ENCODE measurements around the gene MX1.

The MX1 gene

DNA sequence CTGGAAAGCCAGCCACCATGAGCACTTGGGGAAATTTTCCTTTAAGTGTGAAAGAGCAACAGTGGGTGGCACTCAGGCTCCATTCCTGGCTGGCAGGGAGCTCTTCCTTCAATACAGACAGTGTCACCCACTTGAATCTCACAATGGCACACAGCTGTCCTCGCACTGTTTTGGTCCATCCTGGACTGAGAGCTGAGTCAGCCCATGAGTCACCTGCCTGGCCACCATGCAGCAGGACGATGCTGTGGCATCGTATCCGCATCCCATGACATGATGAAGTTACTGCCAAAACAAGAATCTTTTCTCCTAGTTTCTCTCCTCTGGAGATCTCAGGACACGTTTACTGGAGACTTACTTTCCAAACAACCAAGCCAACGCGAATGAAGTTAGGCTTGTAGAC, 75.9 kb downstream of the MX1 start:
- no peak for DNase-seq (ENCODE audit: low spot score)
- TF ChIP-seq, protein P1, sequence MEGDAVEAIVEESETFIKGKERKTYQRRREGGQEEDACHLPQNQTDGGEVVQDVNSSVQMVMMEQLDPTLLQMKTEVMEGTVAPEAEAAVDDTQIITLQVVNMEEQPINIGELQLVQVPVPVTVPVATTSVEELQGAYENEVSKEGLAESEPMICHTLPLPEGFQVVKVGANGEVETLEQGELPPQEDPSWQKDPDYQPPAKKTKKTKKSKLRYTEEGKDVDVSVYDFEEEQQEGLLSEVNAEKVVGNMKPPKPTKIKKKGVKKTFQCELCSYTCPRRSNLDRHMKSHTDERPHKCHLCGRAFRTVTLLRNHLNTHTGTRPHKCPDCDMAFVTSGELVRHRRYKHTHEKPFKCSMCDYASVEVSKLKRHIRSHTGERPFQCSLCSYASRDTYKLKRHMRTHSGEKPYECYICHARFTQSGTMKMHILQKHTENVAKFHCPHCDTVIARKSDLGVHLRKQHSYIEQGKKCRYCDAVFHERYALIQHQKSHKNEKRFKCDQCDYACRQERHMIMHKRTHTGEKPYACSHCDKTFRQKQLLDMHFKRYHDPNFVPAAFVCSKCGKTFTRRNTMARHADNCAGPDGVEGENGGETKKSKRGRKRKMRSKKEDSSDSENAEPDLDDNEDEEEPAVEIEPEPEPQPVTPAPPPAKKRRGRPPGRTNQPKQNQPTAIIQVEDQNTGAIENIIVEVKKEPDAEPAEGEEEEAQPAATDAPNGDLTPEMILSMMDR (IDR thresholded peaks at IDR 0.05): no peak
- H3K4me3 ChIP-seq: no peak overlapping the region
- H3K27ac ChIP-seq: no peak overlapping the region

DNA sequence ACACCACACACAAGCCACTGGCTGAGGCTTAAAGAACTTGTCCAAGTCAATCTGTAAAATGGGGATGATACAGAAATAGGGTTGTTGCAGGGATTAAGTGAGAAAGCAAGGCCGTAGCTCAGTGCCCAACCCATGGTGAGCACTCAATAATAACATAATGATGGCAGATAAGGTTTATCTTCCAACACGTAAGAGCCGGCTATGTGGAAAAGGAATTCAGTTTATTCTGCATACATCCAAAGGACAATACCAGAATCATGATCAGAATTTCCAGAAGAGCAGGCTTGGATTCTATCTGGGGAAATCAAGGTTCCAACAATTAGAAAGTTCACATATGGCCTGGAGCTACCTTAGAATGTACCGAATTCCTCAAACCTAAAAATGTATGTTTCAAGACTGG, 77.3 kb downstream of the MX1 start:
- Histone ChIP-seq H3K27ac (no peak overlapping the region), H3K4me3 (no peak overlapping the region)
- TF ChIP-seq, protein P1 (IDR thresholded peaks at IDR 0.05): no peak
- DNase-seq (ENCODE audit: low spot score): no peak

DNA sequence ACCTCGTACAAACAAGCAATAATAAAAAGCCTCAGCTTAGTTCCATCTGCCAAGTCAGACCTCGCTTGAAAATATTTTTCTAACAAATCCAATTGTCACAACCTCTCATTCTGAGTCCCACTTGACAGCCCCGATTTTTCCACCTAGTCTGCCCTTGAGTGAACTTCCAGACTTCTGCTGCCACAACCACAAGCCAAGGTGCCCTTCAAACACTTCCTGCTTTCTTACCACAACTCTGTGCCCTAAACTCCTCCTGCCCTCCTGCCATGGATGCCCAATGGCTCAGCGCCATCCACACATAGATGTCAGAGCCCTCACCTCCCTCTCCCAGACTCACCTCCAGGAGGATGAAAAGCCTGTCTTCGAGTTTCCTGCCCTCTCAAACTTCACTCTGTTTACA, 78.0 kb downstream of the MX1 start:
- Histone ChIP-seq H3K4me3 (no peak overlapping the region), H3K27ac (no peak overlapping the region)
- TF ChIP-seq, protein P1 (IDR thresholded peaks at IDR 0.05): no peak
- DNase-seq (ENCODE audit: low spot score): no peak

DNA sequence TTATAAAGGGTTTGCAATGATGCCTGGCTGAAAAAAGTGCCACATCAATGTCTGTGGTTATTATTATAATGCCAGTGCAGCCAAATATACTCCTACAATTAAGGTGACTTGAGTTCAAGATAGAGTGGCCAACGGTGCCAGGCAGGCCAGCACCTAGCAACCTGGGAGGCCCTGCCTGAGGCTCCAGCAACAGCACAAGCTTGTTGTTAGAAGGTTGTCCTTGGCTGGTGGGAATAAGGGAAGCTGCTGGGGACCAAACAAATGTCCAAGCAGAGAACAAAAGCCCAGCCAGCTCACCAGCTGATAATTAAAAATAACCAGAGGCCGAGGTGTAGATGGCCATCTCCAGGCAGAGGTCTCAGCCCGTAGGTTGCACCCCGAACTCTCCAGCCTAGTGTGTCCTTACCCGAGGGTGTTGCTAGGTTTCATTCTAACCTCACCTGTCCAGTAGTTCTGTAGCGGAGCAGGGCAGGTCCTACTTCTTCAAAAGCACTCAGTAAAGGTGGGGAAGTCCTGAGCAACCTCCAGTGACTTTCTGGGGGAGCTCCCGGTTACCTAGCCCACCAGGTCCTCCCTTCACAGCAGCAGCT, 80.1 kb downstream of the MX1 start:
- Histone ChIP-seq H3K4me3 (no peak overlapping the region), H3K27ac (no peak overlapping the region)
- TF ChIP-seq, protein P1 (IDR thresholded peaks at IDR 0.05): no peak
- no peak for DNase-seq (ENCODE audit: low spot score)

DNA sequence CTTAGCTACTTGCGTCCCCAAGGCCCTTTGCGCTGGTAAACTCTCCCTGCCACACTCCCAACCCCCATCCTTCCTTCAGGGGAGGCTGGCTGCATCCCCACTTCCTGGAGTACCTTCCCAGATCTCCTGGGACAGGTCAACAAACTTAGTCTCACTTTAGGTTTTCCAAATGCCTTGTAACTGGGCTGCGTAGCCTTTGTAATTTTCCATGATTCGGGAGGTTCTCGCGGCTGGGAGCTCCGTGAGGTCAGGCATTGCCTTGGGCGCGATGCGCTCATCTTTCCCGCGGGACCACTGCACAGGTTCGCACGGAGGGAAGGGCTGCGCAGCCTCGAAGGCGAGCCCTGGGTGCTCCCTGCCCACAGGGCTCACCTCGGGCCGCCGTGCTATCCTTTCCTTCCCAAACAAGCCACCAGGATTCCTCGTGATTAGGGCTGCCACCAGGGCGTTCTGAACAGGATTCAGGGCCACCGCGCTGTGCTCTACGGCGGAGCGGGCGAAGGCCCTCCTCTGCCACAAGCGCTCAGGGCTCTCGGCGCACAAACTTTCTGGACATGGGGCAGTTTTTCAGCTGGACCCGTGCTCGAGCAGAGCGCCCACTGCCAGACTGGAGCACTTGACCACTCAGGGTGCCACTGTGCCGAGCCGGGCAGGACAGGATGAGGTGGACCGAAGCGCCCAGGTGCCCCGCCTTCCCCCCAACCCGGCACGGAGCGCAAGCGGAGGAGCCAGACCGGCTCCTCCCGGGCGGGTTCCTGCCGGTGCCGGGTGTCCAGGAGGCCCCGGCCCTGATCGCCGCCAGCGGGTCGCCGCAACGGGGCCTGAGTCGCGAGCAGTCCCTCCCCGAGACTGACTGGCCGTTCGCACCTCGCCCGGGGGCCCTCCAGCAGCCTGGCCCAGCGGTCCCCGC, 80.8 kb downstream of the MX1 start:
- H3K27ac ChIP-seq: no peak overlapping the region
- TF ChIP-seq, protein P1 (IDR thresholded peaks at IDR 0.05): no peak
- DNase-seq (ENCODE audit: low spot score): no peak
- peak overlapping the region; percentile 58 for H3K4me3 ChIP-seq

DNA sequence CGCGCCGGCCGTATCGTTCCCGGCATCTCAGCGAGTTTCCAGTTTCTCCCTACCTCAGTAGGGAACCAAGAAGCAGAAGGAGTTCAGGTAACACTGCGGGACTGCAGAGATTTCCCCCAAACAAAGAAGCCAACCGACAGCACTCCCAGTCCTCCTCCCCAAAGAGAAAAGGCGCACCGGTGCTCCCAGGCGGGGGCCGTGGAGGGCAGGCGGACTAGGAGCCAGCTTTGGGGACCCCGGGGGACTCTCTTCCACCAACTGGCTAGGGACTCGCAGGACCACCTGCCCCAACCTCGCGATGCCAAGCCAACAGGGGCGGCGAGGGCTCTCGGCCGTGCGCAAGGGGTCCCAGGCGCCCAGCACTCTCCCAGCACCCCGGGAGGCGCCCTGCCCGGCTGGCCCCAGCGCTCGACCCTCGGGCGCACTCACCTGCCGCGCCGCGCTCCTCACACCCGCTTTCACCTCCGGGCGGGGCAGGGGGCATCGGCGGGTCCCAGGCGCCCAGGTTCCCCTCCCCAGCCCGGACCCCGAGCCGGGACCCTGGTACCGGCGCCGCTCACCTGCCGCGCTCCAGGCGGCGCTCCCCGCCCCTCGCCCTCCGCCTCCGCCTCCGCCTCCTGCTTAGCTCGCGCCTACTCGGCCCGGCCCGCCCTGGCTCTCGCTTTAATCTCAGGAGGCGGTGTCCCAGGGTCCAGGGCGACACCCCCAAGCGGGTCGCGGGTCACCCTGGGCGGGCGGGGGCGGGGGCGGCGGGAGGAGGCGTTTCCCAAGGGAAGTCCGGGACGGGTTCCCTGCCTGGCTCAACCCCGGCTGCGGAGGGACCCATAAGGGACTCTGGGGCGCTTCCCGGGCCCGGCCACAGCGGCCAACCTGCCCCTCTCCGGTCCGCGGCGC, 81.7 kb downstream of the MX1 start, which contains the start of gene TMPRSS2:
Gene TMPRSS2, minus strand, starts transcription at position 638 of the 894 bp plus-strand sequence. CDS start 10,025 bp downstream, outside the sequence.
- H3K27ac ChIP-seq: no peak within 1 kb of the TSS
- H3K4me3 ChIP-seq: peak within 1 kb of the TSS; percentile 58
- TF ChIP-seq, protein P1 (IDR thresholded peaks at IDR 0.05): no peak
- DNase-seq (ENCODE audit: low spot score): no peak

All from coronary artery (tissue), 2 donors.